KMS-11 (cell line): ENCODE data around the gene TNK2.

Experiments used
- H2AFZ ChIP-seq: fragments of 200-600 bp; sonication (generic); 2 replicates; pipeline ENCODE4 v1.6.1; 2016; ENCODE audit warnings: antibody characterized with exemption, mixed run types, low read depth
- H3K27ac ChIP-seq: fragments of 200-600 bp; sonication (generic); 2 replicates; pipeline ENCODE4 v1.6.1; 2016; ENCODE audit warnings: mild to moderate bottlenecking, mixed run types
- H3K27me3 ChIP-seq: fragments of 200-600 bp; sonication (generic); 2 replicates; pipeline ENCODE4 v1.6.1; 2017; ENCODE audit warnings: mild to moderate bottlenecking, low read depth, mixed run types, moderate library complexity; ENCODE audit not compliant: insufficient read depth
- H3K36me3 ChIP-seq: fragments of 200-600 bp; sonication (generic); 2 replicates; pipeline ENCODE4 v1.6.1; 2017; ENCODE audit warnings: mild to moderate bottlenecking, mixed run types; ENCODE audit not compliant: insufficient read depth
- H3K4me1 ChIP-seq: fragments of 200-600 bp; sonication (generic); 2 replicates; pipeline ENCODE4 v1.6.1; 2016; ENCODE audit warnings: mild to moderate bottlenecking, low read depth, mixed run types; ENCODE audit not compliant: poor library complexity, severe bottlenecking
- H3K4me2 ChIP-seq: fragments of 200-600 bp; sonication (generic); 2 replicates; pipeline ENCODE4 v1.7.0; 2016; ENCODE audit warnings: mild to moderate bottlenecking, mixed run types
- H3K4me3 ChIP-seq: fragments of 200-600 bp; sonication (generic); IDR thresholded peaks from 2 replicates; pipeline ENCODE4 v1.6.1; 2017; ENCODE audit warnings: low read depth, low read length, mixed read lengths; ENCODE audit not compliant: insufficient read depth
- H3K79me2 ChIP-seq: fragments of 200-600 bp; sonication (generic); 2 replicates; pipeline ENCODE4 v1.6.1; 2016; ENCODE audit warnings: low read depth, mixed run types; ENCODE audit not compliant: insufficient read depth
- H3K9ac ChIP-seq: fragments of 200-600 bp; sonication (generic); 2 replicates; pipeline ENCODE4 v1.6.1; 2016; ENCODE audit warnings: mild to moderate bottlenecking, mixed run types
- H4K20me1 ChIP-seq: fragments of 200-600 bp; sonication (generic); 2 replicates; pipeline ENCODE4 v1.6.1; 2016; ENCODE audit warnings: mild to moderate bottlenecking, mixed run types; ENCODE audit not compliant: insufficient read depth
- TF ChIP-seq, protein P1 (sequence below): fragments of 200-600 bp; sonication (generic); conservative IDR thresholded peaks from 2 replicates; pipeline ENCODE4 v1.6.1; 2017; ENCODE audit warnings: low read depth, mild to moderate bottlenecking, antibody characterized with exemption, low read length, moderate library complexity, mixed read lengths

TNK2 gene

DNA sequence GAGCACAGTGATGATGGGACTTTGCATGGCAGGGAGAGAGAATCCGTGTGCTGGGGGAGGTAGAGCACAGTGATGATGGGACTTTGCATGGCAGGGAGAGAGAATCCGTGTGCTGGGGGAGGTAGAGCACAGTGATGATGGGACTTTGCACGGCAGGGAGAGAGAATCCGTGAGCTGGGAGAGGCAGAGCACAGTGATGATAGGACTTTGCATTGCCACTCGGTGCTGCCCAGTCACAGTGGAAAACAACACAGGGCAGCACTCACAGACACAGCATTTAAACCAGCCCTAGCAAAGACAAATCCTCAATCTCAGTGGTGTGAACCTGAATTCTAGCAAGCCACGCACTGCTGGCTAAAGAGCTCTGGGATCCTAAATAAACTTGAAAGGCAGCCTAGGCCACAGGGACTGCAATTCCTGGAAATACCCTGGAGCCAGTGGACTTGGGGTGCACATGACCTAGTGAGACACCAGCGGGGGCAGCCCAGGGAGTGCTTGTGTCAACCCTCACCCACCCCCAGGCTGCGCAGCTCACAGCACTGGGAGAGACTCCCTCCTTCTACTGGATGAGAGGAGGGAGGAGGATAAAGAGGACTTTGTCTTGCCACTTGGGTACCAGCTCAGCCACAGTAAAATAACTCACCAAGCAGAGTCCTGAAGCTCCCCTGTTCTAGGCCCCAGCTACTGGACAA lies 23.4 kb upstream of the TNK2 start:
- Histone ChIP-seq H3K27ac (no peak overlapping the region), H3K4me1 (no peaks in the 10 kb centered on the region), H3K4me3 (no peak overlapping the region), H3K36me3 (no peaks in the 10 kb centered on the region), H4K20me1 (no peaks in the 10 kb centered on the region), H3K27me3 (no peaks in the 10 kb centered on the region), H3K9ac (no peak overlapping the region), H2AFZ (no peak overlapping the region), H3K79me2 (no peaks in the 10 kb centered on the region), H3K4me2 (no peak overlapping the region)
- TF ChIP-seq, protein P1, sequence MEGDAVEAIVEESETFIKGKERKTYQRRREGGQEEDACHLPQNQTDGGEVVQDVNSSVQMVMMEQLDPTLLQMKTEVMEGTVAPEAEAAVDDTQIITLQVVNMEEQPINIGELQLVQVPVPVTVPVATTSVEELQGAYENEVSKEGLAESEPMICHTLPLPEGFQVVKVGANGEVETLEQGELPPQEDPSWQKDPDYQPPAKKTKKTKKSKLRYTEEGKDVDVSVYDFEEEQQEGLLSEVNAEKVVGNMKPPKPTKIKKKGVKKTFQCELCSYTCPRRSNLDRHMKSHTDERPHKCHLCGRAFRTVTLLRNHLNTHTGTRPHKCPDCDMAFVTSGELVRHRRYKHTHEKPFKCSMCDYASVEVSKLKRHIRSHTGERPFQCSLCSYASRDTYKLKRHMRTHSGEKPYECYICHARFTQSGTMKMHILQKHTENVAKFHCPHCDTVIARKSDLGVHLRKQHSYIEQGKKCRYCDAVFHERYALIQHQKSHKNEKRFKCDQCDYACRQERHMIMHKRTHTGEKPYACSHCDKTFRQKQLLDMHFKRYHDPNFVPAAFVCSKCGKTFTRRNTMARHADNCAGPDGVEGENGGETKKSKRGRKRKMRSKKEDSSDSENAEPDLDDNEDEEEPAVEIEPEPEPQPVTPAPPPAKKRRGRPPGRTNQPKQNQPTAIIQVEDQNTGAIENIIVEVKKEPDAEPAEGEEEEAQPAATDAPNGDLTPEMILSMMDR: no peak

DNA sequence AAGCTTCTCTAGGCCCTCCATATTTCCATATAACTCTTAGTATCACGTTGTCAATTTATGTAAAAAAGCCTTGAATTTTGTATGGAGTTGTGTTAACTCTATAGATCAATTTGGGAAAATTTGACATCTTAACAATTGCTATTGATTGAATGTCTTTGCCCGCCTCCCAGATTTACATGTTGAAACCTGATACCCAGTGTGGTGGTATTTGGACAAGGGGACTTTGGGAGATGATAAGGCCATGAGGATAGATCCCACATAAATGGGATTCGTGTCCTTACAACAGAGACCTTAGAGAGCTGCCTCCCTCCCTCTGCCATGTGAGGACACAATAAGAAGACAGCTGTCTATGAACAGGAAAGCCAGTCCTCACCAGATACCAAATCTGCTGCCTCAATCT lies 21.1 kb upstream of the TNK2 start:
- H3K9ac ChIP-seq: no peak overlapping the region
- no peaks in the 10 kb centered on the region for H3K4me1 ChIP-seq
- H2AFZ ChIP-seq: no peak overlapping the region
- H3K4me3 ChIP-seq: no peak overlapping the region
- TF ChIP-seq, protein P1: no peak
- no peak overlapping the region for H3K27ac ChIP-seq
- H3K36me3 ChIP-seq: no peaks in the 10 kb centered on the region
- H3K79me2 ChIP-seq: no peaks in the 10 kb centered on the region
- no peaks in the 10 kb centered on the region for H4K20me1 ChIP-seq
- H3K4me2 ChIP-seq: no peak overlapping the region
- no peaks in the 10 kb centered on the region for H3K27me3 ChIP-seq

DNA sequence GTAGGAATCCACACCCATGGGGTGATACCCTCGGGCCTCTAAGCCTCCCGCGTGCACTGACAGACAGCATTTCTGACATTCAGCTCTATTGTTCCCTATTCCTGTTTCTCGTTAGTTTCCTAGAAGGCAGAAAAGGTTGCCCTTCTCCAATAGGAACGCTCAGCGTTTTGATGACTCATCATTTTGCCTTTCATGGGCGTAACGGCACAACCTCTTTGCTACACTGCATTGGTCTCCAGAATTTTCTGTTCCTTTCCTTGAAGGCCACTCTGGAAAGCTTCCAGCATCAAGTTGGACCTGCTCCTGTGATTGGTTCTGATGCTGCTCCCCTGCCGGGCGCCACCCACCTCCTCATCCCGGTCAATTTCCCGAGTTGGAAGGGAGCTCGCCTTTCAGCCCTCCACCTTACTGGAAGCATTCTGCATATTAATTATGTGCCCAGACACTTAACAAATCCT lies 13.0 kb upstream of the TNK2 start:
- H3K36me3 ChIP-seq: no peaks in the 10 kb centered on the region
- no peak overlapping the region for H2AFZ ChIP-seq
- TF ChIP-seq, protein P1: no peak
- H3K27me3 ChIP-seq: no peaks in the 10 kb centered on the region
- no peaks in the 10 kb centered on the region for H3K4me1 ChIP-seq
- H3K9ac ChIP-seq: no peak overlapping the region
- no peaks in the 10 kb centered on the region for H4K20me1 ChIP-seq
- H3K4me2 ChIP-seq: no peak overlapping the region
- H3K79me2 ChIP-seq: no peaks in the 10 kb centered on the region
- no peak overlapping the region for H3K4me3 ChIP-seq
- H3K27ac ChIP-seq: no peak overlapping the region

DNA sequence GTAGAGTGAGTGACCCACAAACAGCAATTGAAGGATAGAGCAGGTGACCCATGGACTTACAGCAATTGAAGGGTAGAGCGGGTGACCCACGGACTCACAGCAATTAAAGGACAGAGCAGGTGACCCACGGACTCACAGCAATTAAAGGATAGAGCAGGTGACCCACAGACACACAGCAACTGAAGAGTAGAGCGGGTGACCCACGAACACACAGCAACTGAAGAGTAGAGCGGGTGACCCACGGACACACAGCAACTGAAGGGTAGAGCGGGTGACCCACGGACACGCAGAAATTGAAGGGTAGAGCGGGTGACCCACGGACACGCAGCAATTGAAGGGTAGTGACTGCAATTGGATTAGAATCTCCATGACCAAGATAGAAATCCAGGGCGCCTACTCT lies 9.8 kb upstream of the TNK2 start:
- TF ChIP-seq, protein P1: no peak
- Histone ChIP-seq H3K4me3 (no peak overlapping the region), H3K27me3 (no peaks in the 10 kb centered on the region), H3K9ac (no peak overlapping the region), H3K27ac (no peak overlapping the region), H2AFZ (no peak overlapping the region), H4K20me1 (no peaks in the 10 kb centered on the region), H3K36me3 (no peaks in the 10 kb centered on the region), H3K4me1 (peaks cover 15% of the 10 kb centered on the region), H3K4me2 (no peak overlapping the region), H3K79me2 (no peaks in the 10 kb centered on the region)
